NCI-H748 (cell line): ENCODE results near the gene NCOA5.

Experiments used
- DNase-seq: peaks from one replicate; lab custom pipeline; 2025; ENCODE audit not compliant: unreplicated experiment; lab: John Stamatoyannopoulos, UW

Gene NCOA5

GRCh38 chr20:46089417-46090388 is at the start of gene NCOA5:
Gene NCOA5 (minus strand): TSS chr20:46089962. CDS start chr20:46079424, 10,538 bp downstream.
- DNase-seq = peak; percentile 97

- DNase-seq = no peak
Measured at GRCh38 chr20:46139266-46139889, 49.6 kb upstream of the NCOA5 start.

GRCh38 chr20:46137816-46138215 is 48.1 kb upstream of the NCOA5 start:
- no peak for DNase-seq

GRCh38 chr20:46135856-46136633 is 46.3 kb upstream of the NCOA5 start:
- DNase-seq = peak; percentile 15

DNA sequence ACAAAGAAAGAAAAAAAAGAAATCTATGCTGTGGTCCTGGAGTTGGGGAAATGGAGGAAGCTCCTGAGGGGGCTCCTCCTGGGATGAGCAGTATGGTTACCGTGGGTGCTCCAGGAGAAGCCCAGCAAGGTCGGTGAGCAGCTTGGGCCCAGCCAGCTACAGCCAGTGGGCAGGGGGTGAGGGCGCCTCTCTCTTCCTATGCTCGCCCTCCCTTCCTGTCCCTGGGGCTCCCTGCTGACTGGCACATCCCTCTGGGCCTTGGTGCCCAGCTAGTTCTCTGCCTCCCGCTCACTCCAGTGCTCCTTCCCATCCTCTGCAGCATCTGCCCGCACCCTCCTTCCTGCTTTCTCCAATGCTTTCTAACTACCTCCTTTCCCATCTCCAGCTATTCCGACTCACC is 45.0 kb upstream of the NCOA5 start:
- no peak for DNase-seq

DNA sequence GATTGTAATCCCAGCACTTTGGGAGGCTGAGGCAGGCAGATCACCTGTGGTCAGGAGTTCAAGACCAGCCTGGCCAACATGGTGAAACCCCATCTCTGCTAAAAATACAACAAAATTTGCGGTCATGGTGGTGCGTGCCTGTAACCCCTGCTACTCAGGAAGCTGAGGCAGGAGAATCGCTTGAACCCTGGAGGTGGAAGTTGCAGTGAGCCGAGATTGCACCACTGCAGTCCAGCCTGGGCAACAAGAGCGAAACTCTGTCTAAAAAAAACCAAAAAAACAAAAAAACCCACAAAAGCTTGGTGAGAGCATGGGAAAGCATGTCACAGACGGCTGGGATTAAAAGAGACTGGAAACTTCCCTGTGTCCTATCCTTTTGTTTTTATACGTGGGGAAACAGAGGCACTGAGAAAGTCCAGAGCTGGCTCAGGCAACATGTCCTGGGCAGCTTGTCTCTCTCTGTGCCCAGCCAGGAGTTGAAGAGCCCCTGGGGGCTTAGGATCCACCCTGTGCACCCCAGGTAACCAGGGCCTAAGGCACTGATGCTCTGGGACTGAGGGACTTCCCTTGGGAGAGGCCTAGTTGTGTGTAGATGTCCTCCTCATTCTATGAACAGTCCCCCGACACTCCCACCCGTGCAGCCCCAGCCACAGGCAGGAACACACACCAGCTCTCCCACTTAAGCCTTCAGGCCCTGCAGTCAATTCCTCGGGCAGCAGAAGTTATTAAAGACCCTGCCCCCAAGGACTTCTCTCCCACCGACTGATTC is 44.3 kb upstream of the NCOA5 start:
- DNase-seq = no peak

DNA sequence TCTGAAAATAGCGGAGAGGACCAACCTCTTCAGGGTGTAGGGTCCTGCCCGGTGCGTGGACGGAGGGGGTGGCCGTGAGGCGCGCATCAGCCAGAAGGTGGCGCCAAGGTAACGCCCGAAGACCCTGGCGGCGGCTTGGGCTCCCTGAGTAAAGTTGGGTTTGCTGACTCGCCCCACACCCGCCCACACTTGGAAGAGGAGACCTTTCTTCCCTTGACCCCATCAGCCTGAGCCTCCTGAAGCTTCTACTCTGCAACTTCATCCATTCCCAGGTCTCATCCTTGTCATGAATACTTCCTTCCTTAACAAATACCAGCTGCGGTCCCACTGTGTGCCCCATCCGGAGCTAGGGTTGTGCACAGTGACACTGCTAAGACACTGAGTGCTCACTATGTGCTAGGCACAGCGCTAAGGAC is 43.0 kb upstream of the NCOA5 start:
- peak; percentile 63 for DNase-seq

- DNase-seq = no peak
Measured at GRCh38 chr20:46131396-46131795, 41.6 kb upstream of the NCOA5 start.

- peak; percentile 41 for DNase-seq
Measured at GRCh38 chr20:46130534-46130933, 40.8 kb upstream of the NCOA5 start.

GRCh38 chr20:46129955-46130481 is 40.3 kb upstream of the NCOA5 start:
- DNase-seq = no peak

DNA sequence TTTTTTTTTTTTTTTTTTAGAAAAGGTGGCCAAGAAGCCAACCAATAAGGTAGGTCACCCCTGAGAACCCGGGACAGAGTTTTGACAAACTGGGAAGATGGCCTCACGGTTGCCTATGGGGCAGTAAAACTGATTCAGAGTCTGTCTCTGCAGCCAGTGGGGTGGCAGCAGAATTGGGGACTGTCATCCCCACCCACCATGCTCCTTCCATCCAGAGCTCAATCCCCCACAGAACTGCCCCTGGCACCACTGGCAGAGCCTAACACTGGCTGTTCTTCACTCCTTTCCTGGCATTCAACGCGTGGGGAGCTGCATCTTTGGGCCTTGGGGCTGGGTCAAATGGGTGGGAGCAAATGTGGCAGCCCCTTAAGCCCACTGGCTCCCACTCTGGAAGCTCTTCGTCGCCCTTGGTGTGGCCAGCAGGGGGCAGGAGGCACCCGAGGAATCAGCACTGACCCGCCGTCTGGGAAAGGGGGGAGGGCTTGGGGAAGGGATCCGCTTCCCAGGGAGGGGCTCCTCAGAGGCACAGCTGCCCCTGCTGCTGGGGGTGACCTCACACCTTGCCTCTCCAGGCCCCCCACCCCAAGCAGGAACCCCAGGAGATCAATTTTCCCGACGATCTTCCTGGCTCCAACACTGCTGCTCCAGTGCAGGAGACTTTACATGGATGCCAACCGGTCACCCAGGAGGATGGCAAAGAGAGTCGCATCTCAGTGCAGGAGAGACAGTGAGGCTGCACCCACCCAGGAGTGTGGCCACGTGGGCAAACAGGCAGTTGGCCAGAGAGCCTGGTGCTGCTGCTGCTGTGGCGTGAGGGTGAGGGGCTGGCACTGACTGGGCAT is 38.8 kb upstream of the NCOA5 start:
- DNase-seq = peak; percentile 44

DNA sequence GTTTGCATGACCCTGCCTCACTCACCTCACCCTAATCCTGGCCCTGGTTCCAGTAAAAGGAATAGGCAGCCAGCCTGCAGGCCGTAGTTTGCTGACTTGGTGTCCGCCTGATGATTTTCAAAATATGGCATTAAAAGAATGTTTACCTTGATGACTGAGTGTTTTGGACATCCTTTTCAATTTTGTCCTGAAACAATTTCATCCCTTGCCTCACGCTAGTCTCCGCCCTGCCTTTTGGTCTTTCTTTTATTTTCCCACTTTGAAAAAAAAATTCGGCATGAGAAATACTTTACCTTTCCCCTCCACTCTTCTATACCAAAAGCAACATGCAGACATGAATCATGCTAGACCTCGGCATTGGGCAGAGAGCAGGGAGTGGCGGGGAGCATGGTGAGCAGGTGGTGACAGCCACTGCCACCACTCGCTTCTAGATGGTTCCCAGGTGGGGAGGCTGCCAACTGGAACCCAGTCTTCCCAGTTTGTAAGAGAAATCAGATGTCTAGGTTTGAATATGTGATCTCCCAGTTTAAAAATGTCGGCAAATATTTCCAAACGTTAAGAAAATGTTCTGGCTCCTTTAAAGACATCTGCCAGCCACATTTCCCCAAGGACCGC is 37.7 kb upstream of the NCOA5 start:
- DNase-seq = no peak

- no peak for DNase-seq
Measured at GRCh38 chr20:46126440-46127056, 36.8 kb upstream of the NCOA5 start.

GRCh38 chr20:46123482-46124245 is 33.9 kb upstream of the NCOA5 start:
- no peak for DNase-seq

- no peak for DNase-seq
Measured at GRCh38 chr20:46122516-46123481, 33.0 kb upstream of the NCOA5 start.

- DNase-seq = no peak
Measured at GRCh38 chr20:46122071-46122470, 32.3 kb upstream of the NCOA5 start.
